OCI-LY1 (cell line): ENCODE data around the gene PPFIA4.

Source experiments
- CTCF ChIP-seq: fragments of 200-600 bp; sonication (generic), shearing (Covaris generic); IDR thresholded peaks from 2 replicates; pipeline ENCODE4 v1.5.1; 2017; ENCODE audit warnings: mild to moderate bottlenecking, antibody characterized with exemption, low read length, moderate library complexity, mixed read lengths
- EZH2 ChIP-seq: fragments of 200-600 bp; sonication (generic), shearing (Covaris generic); IDR thresholded peaks from 2 replicates; pipeline ENCODE4 v1.8.0; 2017; ENCODE audit warnings: borderline replicate concordance, mixed run types, mild to moderate bottlenecking, antibody characterized with exemption, low read length, moderate library complexity, mixed read lengths

GRCh38 chr1:203098914-203099520, 72.7 kb downstream of the PPFIA4 start:
- TF ChIP-seq CTCF (no peak), EZH2 (no peak)
